RWPE2 (cell line): ENCODE measurements around the gene ZNF544.

Experiments
- ATAC-seq: fragments of 200-7000 bp; cut with Tn5 transposase; 3 replicates; pipeline ENCODE4 v1.9.1; 2021; ENCODE audit warnings: low read depth
- DNase-seq: peaks from one replicate; pipeline ENCODE4 v3.0.0-alpha.2; 2020; ENCODE audit warnings: low spot score
- H3K27ac ChIP-seq: fragments of 450-650 bp; 2 replicates; pipeline ENCODE4 v1.5.1; 2017; ENCODE audit warnings: mild to moderate bottlenecking; ENCODE audit not compliant: poor library complexity, severe bottlenecking
- H3K27me3 ChIP-seq: fragments of 250-450 bp; sonication (Bioruptor Pico); 2 replicates; pipeline ENCODE4 v1.5.1; 2021; ENCODE audit warnings: mild to moderate bottlenecking, moderate library complexity; ENCODE audit not compliant: insufficient read depth, poor library complexity, severe bottlenecking
- H3K36me3 ChIP-seq: fragments of 250-450 bp; sonication (Bioruptor Pico); 2 replicates; pipeline ENCODE4 v1.5.1; 2020; ENCODE audit warnings: low read depth, mild to moderate bottlenecking, moderate library complexity
- H3K4me1 ChIP-seq: fragments of 250-450 bp; sonication (Bioruptor Pico); 2 replicates; pipeline ENCODE4 v1.5.1; 2021; ENCODE audit warnings: mild to moderate bottlenecking, moderate library complexity; ENCODE audit not compliant: insufficient read depth, poor library complexity, severe bottlenecking
- H3K4me3 ChIP-seq: fragments of 250-450 bp; sonication (Bioruptor Pico); 2 replicates; pipeline ENCODE4 v1.5.1; 2021; ENCODE audit warnings: mild to moderate bottlenecking, moderate library complexity; ENCODE audit not compliant: severe bottlenecking
- H3K9me3 ChIP-seq: fragments of 250-450 bp; sonication (Bioruptor Pico); 2 replicates; pipeline ENCODE4 v1.5.1; 2021; ENCODE audit warnings: mild to moderate bottlenecking, moderate library complexity; ENCODE audit not compliant: severe bottlenecking
- CTCF ChIP-seq: fragments of 450-650 bp; IDR thresholded peaks from one replicate; pipeline ENCODE4 v1.5.1; 2017; ENCODE audit warnings: mild to moderate bottlenecking, moderate library complexity; ENCODE audit not compliant: poor library complexity, severe bottlenecking

The ZNF544 gene

DNA sequence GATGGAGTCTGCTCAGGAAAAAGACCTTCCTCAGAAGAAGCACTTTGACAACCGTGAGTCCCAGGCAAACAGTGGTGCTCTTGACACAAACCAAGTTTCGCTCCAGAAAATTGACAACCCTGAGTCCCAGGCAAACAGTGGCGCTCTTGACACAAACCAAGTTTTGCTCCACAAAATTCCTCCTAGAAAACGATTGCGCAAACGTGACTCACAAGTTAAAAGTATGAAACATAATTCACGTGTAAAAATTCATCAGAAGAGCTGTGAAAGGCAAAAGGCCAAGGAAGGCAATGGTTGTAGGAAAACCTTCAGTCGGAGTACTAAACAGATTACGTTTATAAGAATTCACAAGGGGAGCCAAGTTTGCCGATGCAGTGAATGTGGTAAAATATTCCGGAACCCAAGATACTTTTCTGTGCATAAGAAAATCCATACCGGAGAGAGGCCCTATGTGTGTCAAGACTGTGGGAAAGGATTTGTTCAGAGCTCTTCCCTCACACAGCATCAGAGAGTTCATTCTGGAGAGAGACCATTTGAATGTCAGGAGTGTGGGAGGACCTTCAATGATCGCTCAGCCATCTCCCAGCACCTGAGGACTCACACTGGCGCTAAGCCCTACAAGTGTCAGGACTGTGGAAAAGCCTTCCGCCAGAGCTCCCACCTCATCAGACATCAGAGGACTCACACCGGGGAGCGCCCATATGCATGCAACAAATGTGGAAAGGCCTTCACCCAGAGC is 16.2 kb upstream of the ZNF544 start:
- no peak for DNase-seq
- no peak for TF ChIP-seq CTCF
- Histone ChIP-seq H3K4me3 (no peak overlapping the region), H3K9me3 (peaks cover 52% of the 10 kb centered on the region), H3K4me1 (no peaks in the 10 kb centered on the region), H3K27ac (no peak overlapping the region), H3K36me3 (peaks cover 63% of the 10 kb centered on the region), H3K27me3 (no peaks in the 10 kb centered on the region)
- no peak for ATAC-seq

DNA sequence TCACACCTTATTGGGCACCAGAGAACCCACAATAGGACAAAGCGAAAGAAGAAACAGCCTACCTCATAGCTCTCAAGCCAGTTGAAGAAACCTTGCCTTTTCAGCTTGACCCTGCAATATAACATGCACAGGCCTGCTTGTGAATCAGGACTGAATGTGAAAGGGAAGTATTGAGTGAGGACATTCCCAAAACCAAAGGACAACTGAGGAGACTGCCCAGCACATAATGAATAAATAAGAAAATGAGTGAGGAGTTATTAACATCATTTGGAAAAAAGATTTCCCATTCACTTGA is 15.7 kb upstream of the ZNF544 start:
- no peaks in the 10 kb centered on the region for H3K4me1 ChIP-seq
- H3K9me3 ChIP-seq = peaks cover 49% of the 10 kb centered on the region
- H3K27me3 ChIP-seq = no peaks in the 10 kb centered on the region
- TF ChIP-seq CTCF = no peak
- ATAC-seq = no peak
- peaks cover 58% of the 10 kb centered on the region for H3K36me3 ChIP-seq
- no peak overlapping the region for H3K27ac ChIP-seq
- no peak overlapping the region for H3K4me3 ChIP-seq
- DNase-seq = no peak

GRCh38 chr19:58217069-58217481 is 11.6 kb upstream of the ZNF544 start:
- H3K4me1 ChIP-seq = no peaks in the 10 kb centered on the region
- H3K36me3 ChIP-seq = peaks cover 18% of the 10 kb centered on the region
- H3K27ac ChIP-seq = no peak overlapping the region
- H3K4me3 ChIP-seq = no peak overlapping the region
- DNase-seq (no peak), ATAC-seq (no peak)
- TF ChIP-seq CTCF = no peak
- H3K27me3 ChIP-seq = no peaks in the 10 kb centered on the region
- peaks cover 31% of the 10 kb centered on the region for H3K9me3 ChIP-seq

- ATAC-seq (no peak), DNase-seq (no peak)
- Histone ChIP-seq H3K4me3 (no peak overlapping the region), H3K27me3 (no peaks in the 10 kb centered on the region), H3K9me3 (peaks cover 24% of the 10 kb centered on the region), H3K36me3 (peaks cover 10% of the 10 kb centered on the region), H3K27ac (no peak overlapping the region), H3K4me1 (no peaks in the 10 kb centered on the region)
- TF ChIP-seq CTCF = no peak
These were observed 10.9 kb upstream of the ZNF544 start for GRCh38 chr19:58217607-58218391.

DNA sequence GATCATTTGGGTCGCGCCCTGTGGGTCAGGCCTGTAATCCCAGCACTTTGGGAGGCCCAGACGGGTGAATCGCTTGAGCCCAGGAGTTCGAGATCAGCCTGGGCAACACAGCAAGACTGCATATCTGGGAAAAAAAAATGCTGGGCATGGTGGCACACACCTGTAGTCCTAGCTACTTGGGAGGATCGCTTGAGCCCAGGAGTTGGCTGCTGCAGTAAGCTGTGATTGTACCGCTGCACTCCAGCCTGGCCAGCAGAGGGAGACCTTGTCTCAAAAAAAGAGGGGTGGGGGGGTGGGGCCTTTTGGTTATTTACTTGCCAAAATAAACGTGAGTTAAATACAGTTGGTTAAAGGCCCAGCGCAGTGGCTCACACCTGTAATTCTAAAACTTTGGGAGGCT is 9.8 kb upstream of the ZNF544 start:
- ATAC-seq (no peak), DNase-seq (no peak)
- H3K27ac ChIP-seq = no peak overlapping the region
- H3K4me3 ChIP-seq = no peak overlapping the region
- no peak for TF ChIP-seq CTCF
- no peaks in the 10 kb centered on the region for H3K36me3 ChIP-seq
- peaks cover 24% of the 10 kb centered on the region for H3K9me3 ChIP-seq
- no peaks in the 10 kb centered on the region for H3K4me1 ChIP-seq
- no peaks in the 10 kb centered on the region for H3K27me3 ChIP-seq
